H1 (cell line): ENCODE results near the gene ECE2. TPM values are rescaled to one million over a fixed set of nuclear protein-coding genes. Genes with fewer than 3 reads are reported as not detected.

Source experiments
- CTCF ChIA-PET: fragments of 300-600 bp; sonication (Branson Sonifier 250); formaldehyde crosslinking; loops from one replicate; lab custom pipeline; 2021; ENCODE audit not compliant: partially characterized antibody; lab: Charles Lee
- POLR2A ChIA-PET: fragments of 300-600 bp; sonication (Branson Sonifier 250); formaldehyde crosslinking; loops from one replicate; lab custom pipeline; 2021; ENCODE audit warnings: inconsistent platforms; ENCODE audit not compliant: partially characterized antibody; lab: Charles Lee
- DNase-seq, 2 experiments: peaks; one replicate each; pipeline versions ENCODE4 v3.0.0 to v3.0.0-alpha.2; 2010 to 2022; ENCODE audit warnings: low spot score in 2 of 2, low read depth in 1 of 2, mixed read lengths in 1 of 2
- FAIRE-seq: peaks from 2 replicates; lab custom pipeline; 2011; peaks lifted over from hg19 to GRCh38; lab: Jason Lieb, UNC
- H2AFZ ChIP-seq: 2 replicates; pipeline ENCODE4 v1.8.1; 2012; ENCODE audit warnings: low read length, inconsistent platforms
- H2AK5ac ChIP-seq: 2 replicates; pipeline ENCODE4 v1.6.1; 2013; ENCODE audit warnings: low read depth, low read length
- H2BK120ac ChIP-seq: replicated peaks from 2 replicates; pipeline ENCODE3; 2013; ENCODE audit warnings: low read depth, low read length, inconsistent platforms
- H2BK12ac ChIP-seq: 2 replicates; pipeline ENCODE4 v1.6.1; 2013; ENCODE audit warnings: low read depth, low read length
- H2BK15ac ChIP-seq: 2 replicates; pipeline ENCODE4 v1.6.1; 2013; ENCODE audit warnings: low read length
- H2BK20ac ChIP-seq: 2 replicates; pipeline ENCODE4 v1.6.1; 2013; ENCODE audit warnings: low read length
- H2BK5ac ChIP-seq: 2 replicates; pipeline ENCODE4 v1.6.1; 2013; ENCODE audit warnings: low read depth, low read length
- H3K14ac ChIP-seq: 2 replicates; pipeline ENCODE4 v1.6.1; 2013; ENCODE audit warnings: inconsistent platforms; ENCODE audit not compliant: insufficient read length
- H3K18ac ChIP-seq: 2 replicates; pipeline ENCODE4 v1.6.1; 2013; ENCODE audit warnings: low read length; ENCODE audit errors: extremely low read depth
- H3K23ac ChIP-seq: 2 replicates; pipeline ENCODE4 v1.6.1; 2013; ENCODE audit warnings: inconsistent platforms; ENCODE audit not compliant: insufficient read length
- H3K23me2 ChIP-seq: 2 replicates; pipeline ENCODE4 v1.6.1; 2013; ENCODE audit warnings: low read depth, low read length
- H3K27ac ChIP-seq: 2 replicates; pipeline ENCODE4 v1.6.1; 2011; ENCODE audit warnings: low read depth, low read length, inconsistent platforms
- H3K27me3 ChIP-seq, 4 experiments: replicated peaks in 1 of 4; 1 replicate in 1 of 4; 2 replicates in 3 of 4; pipeline versions ENCODE4 v1.6.1 to v1.8.1; 2011 to 2013; ENCODE audit warnings: low read length in 3 of 4, mild to moderate bottlenecking in 3 of 4, inconsistent platforms in 2 of 4, mixed read lengths in 2 of 4, moderate library complexity in 1 of 4; ENCODE audit not compliant: control insufficient read depth in 3 of 4, insufficient read depth in 3 of 4; ENCODE audit errors: extremely low read depth in 1 of 4
- H3K36me3 ChIP-seq, 4 experiments: 2 replicates each; pipeline versions ENCODE4 v1.6.1 to v1.8.1; 2011 to 2013; ENCODE audit warnings: mild to moderate bottlenecking in 4 of 4, low read length in 3 of 4, moderate library complexity in 2 of 4, control low read depth in 1 of 4, inconsistent platforms in 1 of 4; ENCODE audit not compliant: insufficient read depth in 4 of 4, control insufficient read depth in 2 of 4
- H3K4ac ChIP-seq: replicated peaks from 2 replicates; pipeline ENCODE3; 2013; ENCODE audit warnings: low read length, low read depth, mixed read lengths, inconsistent platforms; ENCODE audit not compliant: insufficient read length
- H3K4me1 ChIP-seq, 4 experiments: replicated peaks in 1 of 4; 1 replicate in 1 of 4; 2 replicates in 3 of 4; pipeline versions ENCODE4 v1.6.1 to v1.8.1; 2011 to 2013; ENCODE audit warnings: low read length in 3 of 4, inconsistent platforms in 2 of 4, mixed read lengths in 1 of 4; ENCODE audit not compliant: insufficient read depth in 4 of 4, control insufficient read depth in 3 of 4
- H3K4me2 ChIP-seq, 2 experiments: 2 replicates each; pipeline versions ENCODE4 v1.6.1 to v1.8.1; 2011 to 2013; ENCODE audit warnings: low read depth in 2 of 2, low read length in 2 of 2, control low read depth in 1 of 2, inconsistent platforms in 1 of 2, mild to moderate bottlenecking in 1 of 2; ENCODE audit not compliant: insufficient read depth in 1 of 2
- H3K4me3 ChIP-seq, 4 experiments: fragments of 200-600, 300-600 bp in 1 of 4; sonication (generic), shearing (Covaris generic), sonication (Bioruptor Twin) in 1 of 4; 2 replicates each; pipeline versions ENCODE4 v1.5.1 to v1.8.1; 2011 to 2016; ENCODE audit warnings: low read length in 4 of 4, low read depth in 3 of 4, control low read depth in 2 of 4, inconsistent platforms in 2 of 4, mild to moderate bottlenecking in 2 of 4, mixed read lengths in 1 of 4, moderate library complexity in 1 of 4; ENCODE audit not compliant: insufficient read depth in 2 of 4; ENCODE audit errors: extremely low read depth in 1 of 4
- H3K56ac ChIP-seq: replicated peaks from 2 replicates; pipeline ENCODE3; 2013; ENCODE audit warnings: low read depth, mild to moderate bottlenecking, mixed read lengths, low read length, inconsistent platforms; ENCODE audit not compliant: insufficient read length
- H3K79me1 ChIP-seq: 2 replicates; pipeline ENCODE4 v1.6.1; 2013; ENCODE audit warnings: low read depth, low read length, control low read depth
- H3K79me2 ChIP-seq, 2 experiments: 2 replicates each; pipeline versions ENCODE4 v1.6.1 to v1.8.1; 2012 to 2013; ENCODE audit warnings: low read length in 2 of 2, mild to moderate bottlenecking in 2 of 2, inconsistent platforms in 1 of 2; ENCODE audit not compliant: insufficient read depth in 2 of 2, control insufficient read depth in 1 of 2
- H3K9ac ChIP-seq, 4 experiments: replicated peaks in 1 of 4; 1 replicate in 1 of 4; 2 replicates in 3 of 4; pipeline versions ENCODE4 v1.6.1 to v1.8.1; 2011 to 2013; ENCODE audit warnings: low read depth in 3 of 4, low read length in 3 of 4, control low read depth in 2 of 4, mild to moderate bottlenecking in 2 of 4, moderate library complexity in 2 of 4, inconsistent platforms in 1 of 4; ENCODE audit errors: extremely low read depth in 1 of 4
- H3K9me3 ChIP-seq, 2 experiments: 2 replicates each; pipeline versions ENCODE4 v1.6.1 to v1.8.1; 2012 to 2013; ENCODE audit warnings: mild to moderate bottlenecking in 2 of 2, moderate library complexity in 2 of 2, control low read depth in 1 of 2, inconsistent platforms in 1 of 2, low read depth in 1 of 2, low read length in 1 of 2, mixed read lengths in 1 of 2; ENCODE audit not compliant: insufficient read depth in 2 of 2
- H4K20me1 ChIP-seq, 2 experiments: replicated peaks in 1 of 2; 2 replicates each; pipeline versions ENCODE3 to v1.8.1; 2011 to 2013; ENCODE audit warnings: inconsistent platforms in 2 of 2, low read length in 2 of 2, mild to moderate bottlenecking in 1 of 2; ENCODE audit not compliant: insufficient read depth in 2 of 2, control insufficient read depth in 1 of 2
- H4K5ac ChIP-seq: 2 replicates; pipeline ENCODE4 v1.6.1; 2013; ENCODE audit warnings: low read length, low read depth, mixed read lengths, inconsistent platforms; ENCODE audit not compliant: insufficient read length
- H4K8ac ChIP-seq: 2 replicates; pipeline ENCODE4 v1.8.0; 2013; ENCODE audit warnings: mild to moderate bottlenecking, moderate library complexity, low read length, inconsistent platforms; ENCODE audit not compliant: insufficient read depth; ENCODE audit errors: extremely low read depth
- H4K91ac ChIP-seq: replicated peaks from 2 replicates; pipeline ENCODE3; 2013; ENCODE audit warnings: low read length, mixed read lengths, inconsistent platforms; ENCODE audit not compliant: insufficient read length
- BRCA1 ChIP-seq: IDR thresholded peaks from 2 replicates; pipeline ENCODE4 v1.6.1; 2012; ENCODE audit warnings: low read depth, low read length, improper control_type of control experiment
- CEBPB ChIP-seq: IDR thresholded peaks from 2 replicates; pipeline ENCODE4 v1.6.1; 2012; ENCODE audit warnings: low read depth, low read length
- CHD1 ChIP-seq: IDR thresholded peaks from 2 replicates; pipeline ENCODE4 v1.6.1; 2012; ENCODE audit warnings: low read depth, low read length, improper control_type of control experiment
- GABPA ChIP-seq: IDR thresholded peaks from 2 replicates; pipeline ENCODE4 v1.6.1; 2011; ENCODE audit warnings: mild to moderate bottlenecking, low read length, moderate library complexity, borderline replicate concordance; ENCODE audit not compliant: insufficient read depth
- GTF2F1 ChIP-seq: IDR thresholded peaks from 2 replicates; pipeline ENCODE4 v1.6.1; 2012; ENCODE audit warnings: low read depth, low read length, improper control_type of control experiment, borderline replicate concordance
- HDAC6 ChIP-seq: IDR thresholded peaks from one replicate; pipeline ENCODE4 v1.7.1; 2012; ENCODE audit warnings: low read depth, mild to moderate bottlenecking, inconsistent platforms, low read length, moderate library complexity
- JUND ChIP-seq: IDR thresholded peaks from 2 replicates; pipeline ENCODE4 v1.6.1; 2011; ENCODE audit warnings: mild to moderate bottlenecking, improper control_type of control experiment, low read length
- MAFK ChIP-seq: IDR thresholded peaks from 2 replicates; pipeline ENCODE4 v1.6.1; 2012; ENCODE audit warnings: low read depth, mild to moderate bottlenecking, improper control_type of control experiment, low read length
- NRF1 ChIP-seq: IDR thresholded peaks from 2 replicates; pipeline ENCODE4 v1.6.1; 2011; ENCODE audit warnings: mild to moderate bottlenecking, low read depth, low read length, improper control_type of control experiment
- POU5F1 ChIP-seq: IDR thresholded peaks from 2 replicates; pipeline ENCODE4 v1.6.1; 2011; ENCODE audit warnings: low read depth, mild to moderate bottlenecking, low read length, moderate library complexity
- RBBP5 ChIP-seq: IDR thresholded peaks from 2 replicates; pipeline ENCODE4 v1.7.1; 2012; ENCODE audit warnings: low read depth, mild to moderate bottlenecking, inconsistent platforms, low read length, moderate library complexity, borderline replicate concordance
- RXRA ChIP-seq: IDR thresholded peaks from 2 replicates; pipeline ENCODE4 v1.6.1; 2011; ENCODE audit warnings: low read depth, mild to moderate bottlenecking, low read length, moderate library complexity; ENCODE audit not compliant: insufficient read depth
- SP4 ChIP-seq: IDR thresholded peaks from 2 replicates; pipeline ENCODE4 v1.6.1; 2012; ENCODE audit warnings: low read length, inconsistent platforms
- SUZ12 ChIP-seq: fragments of 200-600 bp; sonication (generic); IDR thresholded peaks from 2 replicates; pipeline ENCODE4 v1.6.1; 2012; ENCODE audit warnings: mild to moderate bottlenecking, inconsistent platforms, low read length, moderate library complexity, mixed read lengths
- WGBS, 2 experiments: shearing (Covaris generic) in 1 of 2; methylation state at CpG; one replicate each; pipeline versions ENCODE4 v1.1.6 to v1.1.7; 2013 to 2015; ENCODE audit warnings: low lambda C conversion rate in 2 of 2, mixed read lengths in 2 of 2, inconsistent platforms in 1 of 2, low coverage in 1 of 2, missing lambda C conversion rate in 1 of 2; ENCODE audit not compliant: insufficient replicate concordance in 2 of 2, insufficient coverage in 1 of 2, insufficient read length in 1 of 2; ENCODE audit errors: extremely low coverage in 1 of 2, missing lambda C conversion rate in 1 of 2; 5-methylcytosine and 5-hydroxymethylcytosine counted together
- polyA plus RNA-seq, 7 experiments: library from polyadenylated mRNA; depleted of rRNA in 3 of 7; stranded (reverse) in 5 of 7; unstranded in 2 of 7; fragments of >200 nt in 5 of 7; fragments of 200-250 nt in 2 of 7; gene quantifications; 1 replicate in 5 of 7; 2 replicates in 1 of 7; 4 replicates in 1 of 7; pipeline versions ENCODE4 v1.2.1 to v1.2.3, GENCODE V29; 2011 to 2013; ENCODE audit warnings: missing spikeins in 2 of 7, mixed read lengths in 2 of 7
- total RNA-seq: library from RNA; stranded (reverse); fragmentation: NEBNext Ultra II Directional; extraction: Animal tissue kit (Norgen Biotek cat#: 25700); gene quantifications from 2 replicates; pipeline ENCODE4 v1.2.1, GENCODE V29; 2021

Gene ECE2
- total and polyA plus RNA-seq, 2 of the 8 experiments (the other 6 are each of a cell fraction or from before 2014, with no cell fraction given): 0.44 to 0.86 TPM

DNA sequence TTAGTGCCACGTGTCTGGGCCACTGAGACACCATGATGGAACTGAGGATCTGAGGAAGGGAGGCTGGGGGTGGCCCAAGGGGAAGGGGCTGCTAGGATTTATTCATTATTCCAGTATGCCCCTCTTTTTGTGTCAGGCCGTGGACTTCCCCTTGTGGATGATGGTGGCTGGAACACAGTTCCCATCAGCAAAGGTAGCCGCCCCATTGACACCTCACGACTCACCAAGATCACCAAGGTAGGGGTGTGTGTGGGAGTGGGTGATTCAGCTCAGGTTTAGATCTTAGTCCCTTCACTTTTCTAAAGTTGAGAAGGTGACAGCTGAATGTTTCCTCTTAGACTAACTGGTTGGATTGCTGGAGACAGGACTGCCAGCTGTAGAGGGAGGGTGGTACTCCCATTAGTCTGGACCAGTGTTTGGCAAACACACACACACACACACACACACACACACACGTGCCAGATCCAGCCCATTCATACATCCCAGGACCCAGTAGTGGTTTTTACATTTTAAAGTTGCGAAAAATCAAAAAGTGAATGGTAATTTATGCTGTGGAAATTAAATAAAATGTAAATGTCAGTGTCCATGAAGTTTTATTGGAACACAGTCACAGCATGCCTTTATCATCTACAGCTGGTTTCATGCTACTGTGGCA is 50.0 kb downstream of the ECE2 start:
- no peak overlapping the region for H3K4me2 ChIP-seq
- H4K5ac ChIP-seq: no peak overlapping the region
- H3K9me3 ChIP-seq: no peaks in the 10 kb centered on the region
- H4K91ac ChIP-seq: no peak overlapping the region
- H3K4me1 ChIP-seq: no peaks in the 10 kb centered on the region
- WGBS, 2 experiments: 93% methylated on average over 6 of the region's 6 CpGs; no CpG with 5 or more reads in 1 of the 2 experiments
- H4K20me1 ChIP-seq: peaks cover 18 to 22% of the 10 kb centered on the region in 2 experiments
- no peak overlapping the region for H3K4me3 ChIP-seq
- no peak overlapping the region for H3K4ac ChIP-seq
- CTCF ChIA-PET: interaction anchor here (0.7 to 1.3 kb wide), 5 partner anchors 9 to 244 kb away, joined by 3 to 7 read pairs (median 3); no protein-coding TSS in a partner anchor
- no peak overlapping the region for H3K56ac ChIP-seq
- H3K14ac ChIP-seq: no peak overlapping the region
- H3K79me2 ChIP-seq: peaks cover 0 to 6% of the 10 kb centered on the region in 2 experiments; a peak in 1 of 4 replicates
- POLR2A ChIA-PET: interaction anchor here (0.8 to 9.8 kb wide), 13 partner anchors 8 to 80 kb away, joined by 3 to 148 read pairs (median 7); partner anchors contain the start of genes EIF4G1 and FAM131A
- no peak overlapping the region for H3K9ac ChIP-seq
- peaks cover 75 to 99% (median 92%) of the 10 kb centered on the region in 4 experiments for H3K36me3 ChIP-seq
- FAIRE-seq (no peak), DNase-seq (no peak)
- no peak overlapping the region for H3K18ac ChIP-seq
- H3K27me3 ChIP-seq: no peaks in the 10 kb centered on the region
- no peak overlapping the region for H2BK15ac ChIP-seq
- no peak overlapping the region for H2AFZ ChIP-seq
- H3K23ac ChIP-seq: no peak overlapping the region
- H3K79me1 ChIP-seq: peaks cover 2% of the 10 kb centered on the region; the same call in 1 of the 2 replicates
- no peak overlapping the region for H2BK120ac ChIP-seq
- no peak overlapping the region for H2BK5ac ChIP-seq
- H3K27ac ChIP-seq: no peak overlapping the region
- no peak overlapping the region for H2BK20ac ChIP-seq
- no peak overlapping the region for H4K8ac ChIP-seq
- no peaks in the 10 kb centered on the region for H3K23me2 ChIP-seq
- no peak overlapping the region for H2AK5ac ChIP-seq
- no peak overlapping the region for H2BK12ac ChIP-seq
- TF ChIP-seq CHD1: no peak
- no peak for TF ChIP-seq BRCA1
- no peak for TF ChIP-seq GTF2F1
- no peak for TF ChIP-seq JUND
- TF ChIP-seq NRF1: no peak
- no peak for TF ChIP-seq RBBP5
- no peak for TF ChIP-seq POU5F1
- TF ChIP-seq SP4: no peak
- no peak for TF ChIP-seq MAFK
- no peak for TF ChIP-seq RXRA
- no peak for TF ChIP-seq GABPA
- no peak for TF ChIP-seq CEBPB
- no peak for TF ChIP-seq SUZ12
- no peak for TF ChIP-seq HDAC6
